CD4-positive, alpha-beta T cell treated with Interleukin-4 for 1 hour (primary cell): ENCODE measurements around the gene P2RY4.
"Not testable (repeated sequence)": the region's sequence is repeated elsewhere in the genome, so short reads cannot be mapped to it uniquely, and the experiment has no call there.

ENCODE experiments used
- DNase-seq, 2 donors: peaks; one replicate each; pipeline ENCODE4 v3.0.0-alpha.2; 2020 to 2022

Gene P2RY4

DNA sequence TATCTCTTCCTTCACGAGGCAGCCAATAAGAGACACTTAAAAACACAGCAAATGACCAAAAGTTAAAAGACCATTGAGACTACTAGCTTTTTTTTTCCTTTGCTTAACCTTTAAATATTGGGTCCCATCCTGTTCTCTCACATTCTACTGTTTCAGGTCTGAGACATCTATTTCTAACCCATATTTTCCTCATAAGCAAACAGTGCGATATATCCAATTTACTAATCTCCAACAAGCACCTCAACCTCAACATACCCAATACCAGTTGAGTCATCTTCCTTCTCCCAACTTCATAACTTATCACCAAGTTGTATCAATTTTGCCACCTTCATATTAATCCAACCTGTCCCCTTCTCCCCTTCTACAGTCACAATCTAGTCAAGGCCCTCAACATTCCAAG, 18.5 kb downstream of the P2RY4 start:
- no peak for DNase-seq

DNA sequence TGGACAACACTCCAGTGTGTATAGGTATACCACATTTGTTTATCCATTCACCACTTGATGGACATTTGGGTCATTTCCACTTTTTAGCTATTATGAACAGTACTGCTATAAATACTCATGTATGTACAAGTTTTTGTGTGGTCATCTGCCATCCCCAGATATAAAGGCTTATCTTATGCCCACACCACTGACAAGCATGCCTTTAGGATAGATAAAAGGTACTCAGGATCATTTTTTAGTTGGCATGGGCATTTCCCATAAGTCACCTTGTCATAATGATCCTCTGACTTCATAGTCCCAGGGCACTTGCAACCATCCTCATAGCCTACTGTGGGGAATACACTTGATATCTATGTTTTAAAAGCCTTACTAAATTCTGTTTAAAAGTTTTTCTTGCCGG, 19.3 kb downstream of the P2RY4 start:
- DNase-seq: no peak

DNA sequence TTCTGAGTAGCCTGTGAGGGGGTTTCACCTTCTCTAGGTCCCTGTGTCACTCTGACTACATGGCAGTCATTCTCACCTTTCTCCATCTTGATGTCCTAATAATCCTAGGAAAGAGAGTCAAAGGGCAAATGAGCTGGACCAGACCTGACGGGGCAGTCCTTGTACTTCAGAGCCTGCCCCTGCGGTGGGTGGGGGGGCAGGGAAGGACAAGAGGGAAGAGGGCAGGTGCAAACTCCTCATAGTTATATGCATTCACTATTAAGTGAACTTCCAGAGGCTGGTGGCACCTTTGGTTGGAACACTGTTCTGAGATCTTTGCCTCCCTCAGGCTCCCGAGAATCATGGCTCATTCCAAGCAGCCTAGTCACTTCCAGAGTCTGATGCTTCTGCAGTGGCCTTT, 25.6 kb downstream of the P2RY4 start, which contains the start of gene AWAT1:
AWAT1 (plus strand) TSS at position 301 of the 400 bp plus-strand sequence; CDS start at position 342, 41 bp downstream.
- DNase-seq: no peak

DNA sequence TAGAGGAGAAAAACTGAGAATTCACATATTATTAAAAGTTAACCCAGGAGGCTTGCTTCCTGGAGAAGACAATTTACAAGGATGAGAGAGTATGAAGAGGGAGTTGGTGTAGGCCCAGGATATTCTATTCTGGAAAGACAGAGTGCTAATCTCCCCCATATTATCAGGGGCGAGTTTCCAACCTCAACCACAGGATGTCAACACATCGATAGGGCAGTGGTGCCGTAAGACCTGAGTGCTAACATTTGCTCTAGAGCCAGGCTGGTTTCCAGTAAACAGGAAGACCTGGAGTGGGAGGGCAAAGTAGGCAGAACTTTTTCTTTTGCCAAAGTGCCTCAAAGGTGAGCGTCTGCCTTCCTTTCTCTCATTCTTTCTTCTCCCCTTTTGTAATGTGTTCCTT, 28.3 kb downstream of the P2RY4 start:
- DNase-seq: no peak

DNA sequence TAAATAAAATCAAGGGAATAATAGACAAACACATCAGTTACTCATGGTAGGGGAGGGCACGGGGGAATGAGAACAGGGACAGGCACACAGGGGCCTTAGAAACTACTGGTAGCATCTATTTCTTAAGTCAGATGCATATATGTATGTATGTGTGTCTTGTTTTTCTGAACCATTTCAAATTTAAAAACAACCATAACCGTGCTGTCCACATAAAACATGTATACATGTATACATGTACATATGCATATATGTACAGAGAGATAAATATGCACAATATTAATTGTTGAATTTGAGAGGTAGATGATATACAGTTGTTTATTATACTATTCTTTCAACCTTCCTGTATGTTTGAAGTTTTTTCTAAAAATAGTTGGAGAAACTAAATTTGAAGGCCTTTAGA, 33.3 kb downstream of the P2RY4 start:
- DNase-seq: no peak

DNA sequence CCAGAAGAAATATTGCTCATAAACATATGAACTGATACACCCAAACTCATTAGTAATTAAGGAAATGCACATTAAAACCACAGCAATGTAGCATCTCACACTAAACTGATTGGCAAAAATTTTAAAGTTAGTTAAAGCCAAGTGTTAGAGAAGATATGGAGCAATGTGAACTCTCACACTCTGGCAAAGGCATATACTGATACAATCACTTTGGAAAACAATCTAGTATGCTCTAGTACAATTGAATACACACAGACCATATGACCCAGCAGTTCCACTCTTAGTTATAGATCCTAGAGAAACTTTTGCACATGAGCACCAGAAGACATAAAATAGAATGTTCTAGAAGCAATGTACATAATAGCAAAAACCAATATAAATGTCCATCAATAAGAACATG, 34.0 kb downstream of the P2RY4 start:
- no peak for DNase-seq

DNA sequence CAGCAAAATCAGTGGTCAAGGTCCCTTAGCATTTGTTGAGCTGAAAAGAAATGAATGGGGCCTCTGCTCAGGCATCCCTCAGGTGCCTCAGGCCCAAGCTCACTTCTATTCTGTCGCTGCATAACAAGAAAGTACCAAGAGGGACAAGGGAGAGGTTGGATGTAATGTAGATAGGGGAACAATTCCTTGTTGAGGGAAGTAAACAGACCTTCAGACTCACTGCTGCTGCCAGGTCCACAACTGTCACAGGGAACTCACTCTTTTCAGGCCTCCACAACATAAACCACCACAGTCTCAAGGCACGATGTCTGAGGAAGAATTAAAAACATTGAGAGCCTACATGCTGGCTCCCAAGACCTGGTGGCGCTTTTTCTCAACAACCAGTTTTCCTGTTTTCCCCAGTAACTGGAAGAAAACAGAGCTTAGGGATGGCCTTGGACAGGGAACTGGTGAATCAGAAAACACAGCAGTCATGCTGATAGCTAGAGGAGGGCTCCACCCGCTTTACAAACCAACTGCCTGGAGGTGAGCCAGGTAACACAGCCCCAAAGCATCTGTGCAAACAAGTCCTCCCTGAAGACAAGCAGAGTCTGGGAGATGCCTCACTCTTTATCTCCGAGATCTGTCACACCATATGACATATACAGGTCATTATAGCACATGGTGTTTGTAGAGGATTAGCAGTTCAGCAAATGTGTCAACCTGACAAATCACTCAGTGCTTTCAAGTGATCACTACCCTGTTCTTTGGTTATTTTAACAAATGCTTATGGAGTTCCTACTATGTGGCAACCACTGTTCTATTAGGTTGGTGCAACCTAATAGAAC, 39.9 kb downstream of the P2RY4 start:
- no peak for DNase-seq

DNA sequence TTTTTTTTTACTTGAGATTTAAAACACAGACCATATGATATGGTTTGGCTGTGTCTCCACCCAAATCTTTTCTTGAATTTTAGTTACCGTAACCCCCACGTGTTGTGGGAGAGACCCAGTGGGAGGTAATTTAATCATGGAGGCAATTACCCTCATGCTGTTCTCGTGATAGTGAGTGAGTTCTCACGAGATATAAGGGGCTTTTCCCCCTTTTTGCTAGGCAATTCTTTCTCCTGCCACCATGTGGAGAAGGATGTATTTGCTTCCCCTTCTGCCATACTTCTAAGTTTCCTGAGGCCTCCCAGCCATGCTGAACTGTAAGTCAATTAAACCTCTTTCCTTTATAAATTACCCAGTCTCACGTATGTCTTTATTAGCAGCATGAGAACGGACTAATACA, 50.4 kb downstream of the P2RY4 start:
- DNase-seq: not testable (repeated sequence)

DNA sequence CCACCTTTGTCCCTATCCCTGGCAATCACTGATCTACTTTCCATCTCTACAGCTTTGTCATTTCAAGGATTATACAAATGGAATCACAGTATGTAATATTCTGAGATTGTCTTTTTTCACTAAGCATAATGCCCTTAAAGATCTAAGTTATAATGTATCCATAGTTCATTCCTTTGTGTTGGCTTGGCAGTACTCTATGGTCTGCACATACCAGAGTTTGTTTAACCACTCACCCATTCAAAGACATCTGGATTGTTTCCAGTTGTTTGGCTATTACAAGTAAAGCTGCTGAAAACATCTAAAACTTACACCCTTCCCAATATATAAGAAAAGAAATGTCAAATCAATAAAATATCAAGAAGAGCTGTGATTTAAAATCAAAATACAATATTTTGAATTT, 51.5 kb downstream of the P2RY4 start:
- no peak for DNase-seq
